Smooth muscle cell (in vitro differentiated cells): ENCODE results near the gene NOS1. TPM values are rescaled to one million over a fixed set of nuclear protein-coding genes. Genes with fewer than 3 reads are reported as not detected.

ENCODE experiments used
- DNase-seq: peaks from one replicate; lab custom pipeline; 2025; ENCODE audit not compliant: unreplicated experiment; lab: John Stamatoyannopoulos, UW
- H2AFZ ChIP-seq: fragments of 200-600 bp; sonication (generic); 2 replicates; pipeline ENCODE4 v1.6.0; 2016; ENCODE audit warnings: antibody characterized with exemption, low read depth, mild to moderate bottlenecking
- H3F3A ChIP-seq: fragments of 200-600 bp; sonication (generic); 2 replicates; pipeline ENCODE4 v1.6.0; 2017; ENCODE audit warnings: antibody characterized with exemption, low read depth
- H3K27ac ChIP-seq: fragments of 200-600 bp; sonication (generic); 2 replicates; pipeline ENCODE4 v1.5.1; 2016; ENCODE audit warnings: low read depth, mild to moderate bottlenecking
- H3K27me3 ChIP-seq: fragments of 200-600 bp; sonication (generic); 2 replicates; pipeline ENCODE4 v1.6.1; 2016; ENCODE audit warnings: low read depth, mild to moderate bottlenecking
- H3K36me3 ChIP-seq: fragments of 200-600 bp; sonication (generic); 2 replicates; pipeline ENCODE4 v1.5.1; 2016; ENCODE audit warnings: low read depth
- H3K4me1 ChIP-seq: fragments of 200-600 bp; sonication (generic); 2 replicates; pipeline ENCODE4 v1.5.1; 2016; ENCODE audit warnings: low read depth
- H3K4me2 ChIP-seq: fragments of 200-600 bp; sonication (generic); 2 replicates; pipeline ENCODE4 v1.6.0; 2016; ENCODE audit warnings: mild to moderate bottlenecking
- H3K4me3 ChIP-seq: fragments of 200-600 bp; sonication (generic); 2 replicates; pipeline ENCODE4 v1.5.1; 2016; ENCODE audit warnings: mild to moderate bottlenecking
- H3K79me2 ChIP-seq: fragments of 200-600 bp; sonication (generic); 2 replicates; pipeline ENCODE4 v1.6.0; 2016; ENCODE audit warnings: low read depth, mild to moderate bottlenecking
- H3K9ac ChIP-seq: fragments of 200-600 bp; sonication (generic); 2 replicates; pipeline ENCODE4 v1.6.0; 2016; ENCODE audit warnings: low read depth
- H3K9me3 ChIP-seq: fragments of 200-600 bp; sonication (generic); replicated peaks from 2 replicates; pipeline ENCODE4 v1.5.1; 2016; ENCODE audit warnings: low read depth
- H4K20me1 ChIP-seq: fragments of 200-600 bp; sonication (generic); 2 replicates; pipeline ENCODE4 v1.6.0; 2016; ENCODE audit warnings: low read depth
- CTCF ChIP-seq: fragments of 200-600 bp; sonication (generic); IDR thresholded peaks from 2 replicates; pipeline ENCODE4 v1.5.1; 2017; ENCODE audit warnings: borderline replicate concordance, mild to moderate bottlenecking, antibody characterized with exemption; ENCODE audit not compliant: insufficient read depth, poor library complexity, severe bottlenecking
- WGBS: methylation state at CpG from one replicate; pipeline ENCODE4 v1.1.7; 2016; ENCODE audit warnings: low lambda C conversion rate; 5-methylcytosine and 5-hydroxymethylcytosine counted together
- polyA plus RNA-seq: library from polyadenylated mRNA; unstranded; fragments of >200 nt; fragmentation: Nextera tagmentation; extraction: Ambion mirVana; gene quantifications from 2 replicates; pipeline ENCODE4 v1.2.1, GENCODE V29; 2016
- total RNA-seq: library from RNA; depleted of rRNA; stranded (reverse); fragments of >200 nt; gene quantifications from 2 replicates; pipeline ENCODE4 v1.2.3, GENCODE V29; 2014

NOS1 gene
- total and polyA plus RNA-seq, 2 experiments from 2014 or later, result 0.09 TPM; not detected in 1

- Histone ChIP-seq H3K9me3 (no peaks in the 10 kb centered on the region), H3K36me3 (no peaks in the 10 kb centered on the region), H3K79me2 (no peaks in the 10 kb centered on the region), H3K9ac (no peak overlapping the region), H3K4me1 (peaks cover 6% of the 10 kb centered on the region), H2AFZ (no peak overlapping the region), H3K4me2 (no peak overlapping the region), H4K20me1 (no peaks in the 10 kb centered on the region), H3K4me3 (no peak overlapping the region), H3F3A (no peaks in the 10 kb centered on the region), H3K27ac (no peak overlapping the region), H3K27me3 (peaks cover 18% of the 10 kb centered on the region)
- no peak for DNase-seq
- WGBS, result 84% methylated on average over 21 of the region's 21 CpGs
- no peak for TF ChIP-seq CTCF
Observed at GRCh38 chr12:117334855-117335587, 26.4 kb downstream of the NOS1 start.

- Histone ChIP-seq H3K9ac (no peak overlapping the region), H3F3A (no peaks in the 10 kb centered on the region), H3K79me2 (no peaks in the 10 kb centered on the region), H3K4me3 (no peak overlapping the region), H3K4me1 (peaks cover 6% of the 10 kb centered on the region), H2AFZ (no peak overlapping the region), H3K27me3 (peaks cover 18% of the 10 kb centered on the region), H3K4me2 (no peak overlapping the region), H4K20me1 (no peaks in the 10 kb centered on the region), H3K9me3 (no peaks in the 10 kb centered on the region), H3K36me3 (no peaks in the 10 kb centered on the region), H3K27ac (no peak overlapping the region)
- WGBS, result 83% methylated on average over 3 of the region's 3 CpGs
- TF ChIP-seq CTCF, result no peak
- DNase-seq, result no peak
Observed at GRCh38 chr12:117334051-117334450, 27.4 kb downstream of the NOS1 start.

GRCh38 chr12:117333331-117333881 lies 28.0 kb downstream of the NOS1 start:
- H4K20me1 ChIP-seq, result no peaks in the 10 kb centered on the region

More at GRCh38 chr12:117333331-117333881, 28.0 kb downstream of the NOS1 start:
- Histone ChIP-seq H3K79me2 (no peaks in the 10 kb centered on the region), H3K27me3 (peaks cover 18% of the 10 kb centered on the region), H3K36me3 (no peaks in the 10 kb centered on the region), H3K9ac (no peak overlapping the region), H3K4me1 (peaks cover 6% of the 10 kb centered on the region), H3K4me2 (no peak overlapping the region), H3K9me3 (no peaks in the 10 kb centered on the region), H3K4me3 (no peak overlapping the region), H2AFZ (no peak overlapping the region), H3F3A (no peaks in the 10 kb centered on the region), H3K27ac (no peak overlapping the region)
- DNase-seq, result no peak
- TF ChIP-seq CTCF, result no peak
- WGBS, result 75% methylated on average over 13 of the region's 13 CpGs
